ENCODE data around the gene SPOCD1.

SPOCD1 gene

GRCh38 chr1:31767225-31767624 lies 48.6 kb downstream of the SPOCD1 start:
- Histone ChIP-seq H3K4me2 (ENCODE audit: low read depth, low read length, poor library complexity, severe bottlenecking) (no peak overlapping the region), H3K9ac (ENCODE audit: low read depth, low read length, poor library complexity, severe bottlenecking) (no peak overlapping the region), H2AFZ (ENCODE audit: low read length) (no peak overlapping the region), H3K4me3 (ENCODE audit: low read length, poor library complexity, severe bottlenecking) (no peak overlapping the region), H3K9me3 (ENCODE audit: insufficient read depth, low read depth, low read length) (no peaks in the 10 kb centered on the region), H4K20me1 (ENCODE audit: insufficient read depth, low read length, poor library complexity, severe bottlenecking) (no peaks in the 10 kb centered on the region), H3K36me3 (ENCODE audit: insufficient read depth, low read length) (no peaks in the 10 kb centered on the region), H3K9me2 (replicated peaks; ENCODE audit: low read depth, low read length) (no peaks in the 10 kb centered on the region), H3K4me1 (ENCODE audit: insufficient read depth, low read length, poor library complexity, severe bottlenecking) (peaks cover 16% of the 10 kb centered on the region), H3K79me2 (ENCODE audit: insufficient read depth, low read length) (no peaks in the 10 kb centered on the region), H3F3A (ENCODE audit: low read depth) (no peaks in the 10 kb centered on the region), H3K27me3 (ENCODE audit: insufficient read depth, low read length, poor library complexity, severe bottlenecking) (peaks cover 2% of the 10 kb centered on the region)
- TF ChIP-seq, protein P1, sequence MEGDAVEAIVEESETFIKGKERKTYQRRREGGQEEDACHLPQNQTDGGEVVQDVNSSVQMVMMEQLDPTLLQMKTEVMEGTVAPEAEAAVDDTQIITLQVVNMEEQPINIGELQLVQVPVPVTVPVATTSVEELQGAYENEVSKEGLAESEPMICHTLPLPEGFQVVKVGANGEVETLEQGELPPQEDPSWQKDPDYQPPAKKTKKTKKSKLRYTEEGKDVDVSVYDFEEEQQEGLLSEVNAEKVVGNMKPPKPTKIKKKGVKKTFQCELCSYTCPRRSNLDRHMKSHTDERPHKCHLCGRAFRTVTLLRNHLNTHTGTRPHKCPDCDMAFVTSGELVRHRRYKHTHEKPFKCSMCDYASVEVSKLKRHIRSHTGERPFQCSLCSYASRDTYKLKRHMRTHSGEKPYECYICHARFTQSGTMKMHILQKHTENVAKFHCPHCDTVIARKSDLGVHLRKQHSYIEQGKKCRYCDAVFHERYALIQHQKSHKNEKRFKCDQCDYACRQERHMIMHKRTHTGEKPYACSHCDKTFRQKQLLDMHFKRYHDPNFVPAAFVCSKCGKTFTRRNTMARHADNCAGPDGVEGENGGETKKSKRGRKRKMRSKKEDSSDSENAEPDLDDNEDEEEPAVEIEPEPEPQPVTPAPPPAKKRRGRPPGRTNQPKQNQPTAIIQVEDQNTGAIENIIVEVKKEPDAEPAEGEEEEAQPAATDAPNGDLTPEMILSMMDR (conservative IDR thresholded peaks at IDR 0.05; ENCODE audit: low read length) = no peak
- TF ChIP-seq EZH2phosphoT487 (IDR thresholded peaks at IDR 0.05; ENCODE audit: borderline replicate concordance) = no peak

DNA sequence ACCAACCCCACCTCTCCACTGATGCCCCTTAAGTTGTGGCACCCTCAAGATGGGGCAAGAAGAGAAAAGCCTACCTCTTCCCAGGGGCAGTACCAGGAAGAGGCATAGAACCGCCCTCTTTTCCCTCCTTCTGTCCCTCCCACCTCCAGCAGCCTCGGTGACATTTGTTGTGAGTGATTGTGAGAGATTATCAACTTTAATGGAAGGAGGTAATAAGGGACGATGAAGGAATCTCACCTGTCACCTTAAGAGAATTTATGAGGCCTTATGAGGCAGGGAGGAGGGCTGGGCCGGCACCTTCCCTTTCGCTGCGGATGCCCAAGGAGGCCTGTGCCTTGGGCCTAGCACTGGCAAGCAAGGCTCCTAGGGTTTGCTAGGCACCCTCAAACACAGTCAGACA lies 50.3 kb downstream of the SPOCD1 start:
- H3K9ac ChIP-seq (ENCODE audit: low read depth, low read length, poor library complexity, severe bottlenecking) = no peak overlapping the region
- H3K27me3 ChIP-seq (ENCODE audit: insufficient read depth, low read length, poor library complexity, severe bottlenecking) = no peaks in the 10 kb centered on the region
- H3K36me3 ChIP-seq (ENCODE audit: insufficient read depth, low read length) = no peaks in the 10 kb centered on the region
- peaks cover 4% of the 10 kb centered on the region for H4K20me1 ChIP-seq (ENCODE audit: insufficient read depth, low read length, poor library complexity, severe bottlenecking)
- H3K4me1 ChIP-seq (ENCODE audit: insufficient read depth, low read length, poor library complexity, severe bottlenecking) = peaks cover 27% of the 10 kb centered on the region
- no peaks in the 10 kb centered on the region for H3K9me2 ChIP-seq (replicated peaks; ENCODE audit: low read depth, low read length)
- no peaks in the 10 kb centered on the region for H3K79me2 ChIP-seq (ENCODE audit: insufficient read depth, low read length)
- H2AFZ ChIP-seq (ENCODE audit: low read length) = 0 out of 2 replicates have a peak overlapping the region, but pooled peaks have one; percentile 17
- no peak for TF ChIP-seq EZH2phosphoT487 (IDR thresholded peaks at IDR 0.05; ENCODE audit: borderline replicate concordance)
- TF ChIP-seq, protein P1 (conservative IDR thresholded peaks at IDR 0.05; ENCODE audit: low read length) = no peak
- no peak overlapping the region for H3K4me3 ChIP-seq (ENCODE audit: low read length, poor library complexity, severe bottlenecking)
- no peaks in the 10 kb centered on the region for H3K9me3 ChIP-seq (ENCODE audit: insufficient read depth, low read depth, low read length)
- H3F3A ChIP-seq (ENCODE audit: low read depth) = no peaks in the 10 kb centered on the region
- H3K4me2 ChIP-seq (ENCODE audit: low read depth, low read length, poor library complexity, severe bottlenecking) = peak overlapping the region; percentile 44

DNA sequence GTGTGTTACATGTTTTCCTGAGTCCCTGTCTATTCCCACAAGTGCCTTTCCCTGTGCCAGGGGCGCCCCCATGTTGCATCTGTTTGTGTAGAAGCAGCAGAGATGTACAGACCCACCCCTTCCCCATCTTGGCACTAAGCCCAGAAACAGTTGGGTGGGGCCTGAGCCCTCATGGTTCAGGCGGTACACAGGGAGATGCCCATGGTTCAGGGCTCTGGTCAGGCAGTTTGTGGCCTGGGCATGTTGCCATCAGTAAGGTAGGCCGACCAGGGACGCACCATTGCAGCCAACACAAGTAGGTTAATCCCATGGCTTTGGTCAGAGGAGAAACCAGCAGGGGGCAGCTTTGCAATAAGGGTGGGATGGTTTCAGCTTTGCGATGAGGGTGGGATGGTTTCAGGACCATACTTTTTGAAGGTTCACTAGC lies 50.8 kb downstream of the SPOCD1 start:
- Histone ChIP-seq H3K4me2 (ENCODE audit: low read depth, low read length, poor library complexity, severe bottlenecking) (peak overlapping the region; percentile 44), H3K4me1 (ENCODE audit: insufficient read depth, low read length, poor library complexity, severe bottlenecking) (peaks cover 32% of the 10 kb centered on the region), H3K36me3 (ENCODE audit: insufficient read depth, low read length) (no peaks in the 10 kb centered on the region), H4K20me1 (ENCODE audit: insufficient read depth, low read length, poor library complexity, severe bottlenecking) (peaks cover 6% of the 10 kb centered on the region), H3F3A (ENCODE audit: low read depth) (no peaks in the 10 kb centered on the region), H3K79me2 (ENCODE audit: insufficient read depth, low read length) (no peaks in the 10 kb centered on the region), H2AFZ (ENCODE audit: low read length) (0 out of 2 replicates have a peak overlapping the region, but pooled peaks have one; percentile 17), H3K9me2 (replicated peaks; ENCODE audit: low read depth, low read length) (no peaks in the 10 kb centered on the region), H3K4me3 (ENCODE audit: low read length, poor library complexity, severe bottlenecking) (peak overlapping the region; percentile 54), H3K9me3 (ENCODE audit: insufficient read depth, low read depth, low read length) (no peaks in the 10 kb centered on the region), H3K27me3 (ENCODE audit: insufficient read depth, low read length, poor library complexity, severe bottlenecking) (no peaks in the 10 kb centered on the region), H3K9ac (ENCODE audit: low read depth, low read length, poor library complexity, severe bottlenecking) (no peak overlapping the region)
- TF ChIP-seq, protein P1 (conservative IDR thresholded peaks at IDR 0.05; ENCODE audit: low read length) = peak; percentile 69
- no peak for TF ChIP-seq EZH2phosphoT487 (IDR thresholded peaks at IDR 0.05; ENCODE audit: borderline replicate concordance)
